Esophagus squamous epithelium (tissue), 5 donors: Measurements from ENCODE around the gene TMEM163. TPM values are rescaled to one million over a fixed set of nuclear protein-coding genes. Genes with fewer than 3 reads are reported as not detected.
"Not testable (repeated sequence)": the region's sequence is repeated elsewhere in the genome, so short reads cannot be mapped to it uniquely, and the experiment has no call there.

Experiments used
- DNase-seq: peaks from one replicate; lab custom pipeline; 2025; lab: John Stamatoyannopoulos, UW
- H3K27ac ChIP-seq, 4 donors: fragments of 200-600 bp; sonication (generic); one replicate each; pipeline ENCODE4 v1.5.1; 2016 to 2019; ENCODE audit warnings: mild to moderate bottlenecking in 1 of 4
- H3K27me3 ChIP-seq, 4 donors: fragments of 200-600 bp; sonication (generic); 1 replicate in 3 of 4; 2 replicates in 1 of 4; pipeline versions ENCODE4 v1.5.1 to v1.6.0; 2017 to 2021; ENCODE audit warnings: antibody characterized with exemption in 1 of 4
- H3K36me3 ChIP-seq, 3 donors: fragments of 200-600 bp; sonication (generic); one replicate each; pipeline ENCODE4 v1.5.1; 2016 to 2019
- H3K4me1 ChIP-seq, 3 donors: fragments of 200-600 bp; sonication (generic); one replicate each; pipeline ENCODE4 v1.5.1; 2017 to 2019
- H3K4me3 ChIP-seq, 4 donors: fragments of 200-600 bp; sonication (generic); 1 replicate in 3 of 4; 2 replicates in 1 of 4; pipeline ENCODE4 v1.5.1; 2016 to 2019; ENCODE audit warnings: mild to moderate bottlenecking in 2 of 4, moderate library complexity in 1 of 4
- H3K9me3 ChIP-seq, 3 donors: fragments of 200-600 bp; sonication (generic); one replicate each; pipeline ENCODE4 v1.5.1; 2016 to 2019
- POLR2A ChIP-seq, 4 donors: fragments of 450-650 bp; IDR thresholded peaks; one replicate each; pipeline ENCODE4 v1.6.1; 2017; ENCODE audit warnings: antibody characterized with exemption in 4 of 4, mild to moderate bottlenecking in 4 of 4, moderate library complexity in 3 of 4
- WGBS, 2 donors: methylation state at CpG; one replicate each; pipeline ENCODE4 v1.1.5; 2018; 5-methylcytosine and 5-hydroxymethylcytosine counted together
- intact Hi-C: fragments of 100-400 bp; cut with DNase I; formaldehyde crosslinking; loops from one replicate; pipeline ENCODE4 v1.15.0; 2022
- total RNA-seq, 4 donors: library from RNA; depleted of rRNA; stranded (reverse); fragments of >200 nt; gene quantifications; one replicate each; pipeline ENCODE4 v1.1.0, GENCODE V29; 2016
- TF ChIP-seq, protein P1 (sequence below), 6 experiments: fragments of 450-650 bp in 4 of 6; fragments of 200-600 bp in 2 of 6; sonication (generic) in 2 of 6; IDR thresholded peaks; one replicate each; pipeline ENCODE4 v1.5.1; 2016 to 2019; ENCODE audit warnings: antibody characterized with exemption in 6 of 6, mild to moderate bottlenecking in 4 of 6, moderate library complexity in 4 of 6
- donor health status: DM: yes; HTN: yes; CAD: no.

TMEM163 gene
- total RNA-seq, 4 donors from 2014 or later, result 0.09 to 0.19 (median 0.12) TPM; not detected in 1

DNA sequence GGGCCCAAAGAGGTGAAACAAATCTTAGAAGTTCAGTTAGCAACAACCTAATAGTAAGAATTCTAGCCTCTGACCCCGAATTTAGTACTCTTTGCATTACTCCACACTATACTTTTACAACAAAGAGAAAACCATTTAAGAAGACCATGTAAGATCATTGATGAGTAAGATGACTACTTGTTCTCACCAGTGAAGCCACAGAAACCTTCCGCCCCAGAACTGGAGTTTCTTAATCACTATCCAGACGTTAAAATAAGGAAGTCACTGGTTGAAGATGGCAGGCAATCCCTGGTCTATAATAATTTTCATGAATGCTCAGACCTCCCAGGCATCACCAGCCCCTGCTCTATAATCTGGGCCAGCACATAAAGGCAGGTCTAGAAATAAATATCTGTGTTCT, 95.0 kb downstream of the TMEM163 start:
- H3K27me3 ChIP-seq, result no peaks in the 10 kb centered on the region
- H3K4me1 ChIP-seq, result no peaks in the 10 kb centered on the region
- H3K9me3 ChIP-seq, result peaks cover 0 to 13% (median 0%) of the 10 kb centered on the region in 3 donors
- no peaks in the 10 kb centered on the region for H3K36me3 ChIP-seq
- no peak for TF ChIP-seq POLR2A (IDR thresholded peaks at IDR 0.05)
- TF ChIP-seq, protein P1, sequence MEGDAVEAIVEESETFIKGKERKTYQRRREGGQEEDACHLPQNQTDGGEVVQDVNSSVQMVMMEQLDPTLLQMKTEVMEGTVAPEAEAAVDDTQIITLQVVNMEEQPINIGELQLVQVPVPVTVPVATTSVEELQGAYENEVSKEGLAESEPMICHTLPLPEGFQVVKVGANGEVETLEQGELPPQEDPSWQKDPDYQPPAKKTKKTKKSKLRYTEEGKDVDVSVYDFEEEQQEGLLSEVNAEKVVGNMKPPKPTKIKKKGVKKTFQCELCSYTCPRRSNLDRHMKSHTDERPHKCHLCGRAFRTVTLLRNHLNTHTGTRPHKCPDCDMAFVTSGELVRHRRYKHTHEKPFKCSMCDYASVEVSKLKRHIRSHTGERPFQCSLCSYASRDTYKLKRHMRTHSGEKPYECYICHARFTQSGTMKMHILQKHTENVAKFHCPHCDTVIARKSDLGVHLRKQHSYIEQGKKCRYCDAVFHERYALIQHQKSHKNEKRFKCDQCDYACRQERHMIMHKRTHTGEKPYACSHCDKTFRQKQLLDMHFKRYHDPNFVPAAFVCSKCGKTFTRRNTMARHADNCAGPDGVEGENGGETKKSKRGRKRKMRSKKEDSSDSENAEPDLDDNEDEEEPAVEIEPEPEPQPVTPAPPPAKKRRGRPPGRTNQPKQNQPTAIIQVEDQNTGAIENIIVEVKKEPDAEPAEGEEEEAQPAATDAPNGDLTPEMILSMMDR (IDR thresholded peaks at IDR 0.05), result no peak
- no peak overlapping the region for H3K4me3 ChIP-seq
- H3K27ac ChIP-seq, result no peak overlapping the region
- 61% methylated on average over 3 of the region's 3 CpGs for WGBS, 2 donors
- intact Hi-C loops, result no loop called here
- DNase-seq, result no peak

DNA sequence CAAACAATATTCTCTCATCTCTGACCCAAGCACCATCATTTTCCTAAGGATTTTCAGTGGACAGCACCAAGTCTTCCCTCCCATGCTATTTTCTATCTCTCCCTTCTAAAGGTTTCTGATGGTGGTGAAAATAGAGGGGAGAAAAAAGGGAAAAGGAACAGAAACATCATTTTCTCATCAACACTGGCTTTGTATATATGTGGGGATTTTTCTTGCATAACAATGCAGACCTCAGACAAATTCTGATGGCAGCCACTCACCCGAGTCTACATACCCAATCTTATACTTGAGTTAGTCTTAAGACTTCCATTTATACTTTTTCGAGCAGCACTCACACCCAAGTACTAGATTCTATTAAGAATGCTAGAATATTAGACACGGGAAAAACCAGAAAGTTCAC, 95.8 kb downstream of the TMEM163 start:
- no peak overlapping the region for H3K27ac ChIP-seq
- no peaks in the 10 kb centered on the region for H3K27me3 ChIP-seq
- TF ChIP-seq POLR2A (IDR thresholded peaks at IDR 0.05), result no peak
- TF ChIP-seq, protein P1 (IDR thresholded peaks at IDR 0.05), result no peak
- H3K4me1 ChIP-seq, result no peaks in the 10 kb centered on the region
- no peak for DNase-seq
- peaks cover 0 to 13% (median 0%) of the 10 kb centered on the region in 3 donors for H3K9me3 ChIP-seq
- H3K36me3 ChIP-seq, result no peaks in the 10 kb centered on the region
- intact Hi-C loops, result no loop called here
- WGBS, 2 donors, result 65 to 77% methylated on average over 3 of the region's 3 CpGs
- H3K4me3 ChIP-seq, result no peak overlapping the region

DNA sequence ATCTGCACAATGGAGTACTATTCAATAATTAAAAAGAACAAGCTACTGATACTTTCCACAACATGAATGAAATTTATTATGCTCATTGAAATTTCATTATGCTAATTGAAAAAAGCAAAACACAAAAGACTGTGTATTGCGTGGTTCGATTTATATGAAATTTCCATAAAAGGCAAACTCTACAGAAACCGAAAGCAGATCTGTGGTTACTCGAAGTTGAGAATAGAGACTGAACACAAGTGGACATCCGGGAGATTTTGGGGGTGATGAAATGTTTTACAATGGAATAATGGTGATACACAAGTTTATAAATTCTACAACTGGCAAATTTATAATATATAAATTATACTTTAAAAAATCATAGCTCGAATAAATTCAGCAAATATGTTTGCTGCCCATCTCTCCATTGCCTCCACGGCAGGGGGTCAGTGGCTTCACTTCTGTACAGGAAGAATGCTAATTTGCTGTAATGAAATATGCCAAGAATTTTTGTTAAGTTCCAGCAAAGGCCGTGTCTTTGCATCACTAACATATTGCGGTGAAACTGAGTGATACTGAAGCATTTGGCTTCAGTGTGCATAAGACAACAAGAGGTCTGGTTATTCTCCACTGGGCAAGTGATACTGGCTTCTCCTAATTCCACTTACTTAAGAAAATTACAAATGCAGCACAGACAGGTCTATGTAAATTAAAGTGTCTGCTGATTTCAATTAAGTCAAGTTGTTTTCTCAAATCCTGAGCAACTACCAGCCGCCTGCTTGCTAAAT, 96.7 kb downstream of the TMEM163 start:
- intact Hi-C loops, result no loop called here
- Histone ChIP-seq H3K4me1 (no peaks in the 10 kb centered on the region), H3K4me3 (no peak overlapping the region), H3K9me3 (peaks cover 0 to 13% (median 0%) of the 10 kb centered on the region in 3 donors), H3K27ac (no peak overlapping the region), H3K36me3 (no peaks in the 10 kb centered on the region), H3K27me3 (no peaks in the 10 kb centered on the region)
- TF ChIP-seq POLR2A (IDR thresholded peaks at IDR 0.05), result no peak
- TF ChIP-seq, protein P1 (IDR thresholded peaks at IDR 0.05), result no peak
- DNase-seq, result no peak
- 81 to 84% methylated on average over 10 of the region's 10 CpGs for WGBS, 2 donors

DNA sequence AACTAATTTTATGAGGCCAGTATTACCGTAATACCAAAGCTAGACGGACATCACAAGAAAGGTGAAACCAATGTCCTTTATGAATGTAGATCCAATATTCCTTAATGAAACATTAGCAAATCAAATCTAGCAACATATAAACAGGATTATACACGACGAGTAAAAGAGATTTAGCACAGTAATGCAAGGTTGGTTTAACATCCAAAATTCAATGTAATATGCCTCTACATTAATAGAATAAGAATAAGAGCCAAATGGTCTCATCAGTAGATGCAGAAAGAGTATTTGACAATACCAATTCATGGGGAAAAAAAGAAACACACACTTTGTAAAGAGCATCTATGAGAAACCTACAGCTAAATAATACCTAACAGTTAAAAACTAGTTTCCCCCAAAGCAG, 99.5 kb downstream of the TMEM163 start:
- Histone ChIP-seq H3K9me3 (peaks cover 0 to 13% (median 0%) of the 10 kb centered on the region in 3 donors), H3K27me3 (no peaks in the 10 kb centered on the region), H3K4me1 (no peaks in the 10 kb centered on the region), H3K4me3 (no peak overlapping the region), H3K27ac (no peak overlapping the region), H3K36me3 (no peaks in the 10 kb centered on the region)
- TF ChIP-seq POLR2A (IDR thresholded peaks at IDR 0.05), result no peak
- TF ChIP-seq, protein P1 (IDR thresholded peaks at IDR 0.05), result no peak
- WGBS, 2 donors, result 87 to 92% methylated on average over 4 of the region's 4 CpGs
- no peak for DNase-seq
- intact Hi-C loops, result no loop called here

DNA sequence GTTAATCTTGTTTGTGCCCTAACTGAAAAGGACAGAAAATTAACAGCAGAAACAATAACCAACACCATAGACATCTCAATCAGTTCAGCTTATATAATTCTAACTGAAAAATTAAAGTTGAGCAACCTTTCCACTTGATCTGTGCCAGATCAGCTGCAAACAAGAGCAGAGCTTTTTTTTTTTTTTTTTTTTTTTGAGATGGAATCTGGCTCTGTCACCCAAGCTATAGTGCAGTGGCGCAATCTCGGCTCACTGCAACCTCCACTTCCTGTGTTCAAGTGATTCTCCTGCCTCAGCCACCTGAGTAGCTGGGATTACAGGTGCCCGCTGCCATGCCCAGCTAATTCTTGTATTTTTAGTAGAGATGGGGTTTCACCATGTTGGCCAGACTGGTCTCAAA, 103.3 kb downstream of the TMEM163 start:
- peaks cover 0 to 13% (median 0%) of the 10 kb centered on the region in 3 donors for H3K9me3 ChIP-seq
- H3K27ac ChIP-seq, H3K4me3 ChIP-seq, DNase-seq, H3K27me3 ChIP-seq, H3K36me3 ChIP-seq, intact Hi-C loops, H3K4me1 ChIP-seq: not testable (repeated sequence)
- WGBS, 2 donors, result 78 to 90% methylated on average over 3 of the region's 3 CpGs
